Measurements from ENCODE around the gene R3HDM2.
A peak's percentile ranks its signal among the peaks of the same experiment; 100 is the strongest.

Gene R3HDM2

GRCh38 chr12:57430931-57431566 lies at the start of gene R3HDM2:
R3HDM2 (minus strand) TSS chr12:57431043; CDS start chr12:57310428, 120,615 bp downstream.
- Histone ChIP-seq H3K4me1 (ENCODE audit: insufficient read depth, low read length) (peaks cover 27% of the 10 kb centered on the region), H3K79me2 (ENCODE audit: insufficient read depth, low read length) (peaks cover 48% of the 10 kb centered on the region), H3K9me3 (ENCODE audit: insufficient read depth, low read length, severe bottlenecking) (no peaks in the 10 kb centered on the region), H3K27me3 (ENCODE audit: insufficient read depth, low read length, poor library complexity) (no peaks in the 10 kb centered on the region), H3K9ac (ENCODE audit: low read depth, low read length) (peak within 1 kb of the TSS; percentile 87), H3K4me3 (ENCODE audit: low read depth in 1 of 2, low read length in 2 of 2) (peak within 1 kb of the TSS; percentile 69 to 79), H3K27ac (ENCODE audit: low read length) (peak within 1 kb of the TSS; percentile 95), H2AFZ (ENCODE audit: low read depth, low read length) (peak within 1 kb of the TSS; percentile 90), H3K36me3 (ENCODE audit: insufficient read depth, low read length) (no peaks in the 10 kb centered on the region), H4K20me1 (ENCODE audit: insufficient read depth, low read length) (no peaks in the 10 kb centered on the region), H3K4me2 (ENCODE audit: insufficient read depth, low read length) (peak within 1 kb of the TSS; percentile 94)
- peak; percentile 94 for ATAC-seq (ENCODE audit: insufficient read depth, low read depth)
- DNase-seq: peak; percentile 96
- TF ChIP-seq EZH2 (IDR thresholded peaks at IDR 0.05; ENCODE audit: borderline replicate concordance, low read depth, low read length, severe bottlenecking): no peak

GRCh38 chr12:57479376-57480115 lies 48.7 kb upstream of the R3HDM2 start, which contains the start of gene ARHGAP9:
ARHGAP9 (minus strand) TSS chr12:57479866; CDS start chr12:57479406, 460 bp downstream.
- Histone ChIP-seq H3K4me3 (ENCODE audit: low read depth in 1 of 2, low read length in 2 of 2) (no peak within 1 kb of the TSS), H3K79me2 (ENCODE audit: insufficient read depth, low read length) (peaks cover 14% of the 10 kb centered on the region), H3K36me3 (ENCODE audit: insufficient read depth, low read length) (peaks cover 7% of the 10 kb centered on the region), H3K9me3 (ENCODE audit: insufficient read depth, low read length, severe bottlenecking) (no peaks in the 10 kb centered on the region), H2AFZ (ENCODE audit: low read depth, low read length) (no peak within 1 kb of the TSS), H3K4me1 (ENCODE audit: insufficient read depth, low read length) (peaks cover 31% of the 10 kb centered on the region), H3K4me2 (ENCODE audit: insufficient read depth, low read length) (no peak within 1 kb of the TSS), H3K27ac (ENCODE audit: low read length) (peak within 1 kb of the TSS; percentile 91), H4K20me1 (ENCODE audit: insufficient read depth, low read length) (no peaks in the 10 kb centered on the region), H3K27me3 (ENCODE audit: insufficient read depth, low read length, poor library complexity) (no peaks in the 10 kb centered on the region), H3K9ac (ENCODE audit: low read depth, low read length) (no peak within 1 kb of the TSS)
- no peak for DNase-seq
- TF ChIP-seq EZH2 (IDR thresholded peaks at IDR 0.05; ENCODE audit: borderline replicate concordance, low read depth, low read length, severe bottlenecking) (no peak), CTCF (IDR thresholded peaks at IDR 0.05; ENCODE audit: borderline replicate concordance, extremely low read depth, low read length, poor library complexity, severe bottlenecking) (no peak)
- no peak for ATAC-seq (ENCODE audit: insufficient read depth, low read depth)

- Histone ChIP-seq H3K36me3 (ENCODE audit: insufficient read depth, low read length) (peaks cover 10% of the 10 kb centered on the region), H3K4me2 (ENCODE audit: insufficient read depth, low read length) (no peak overlapping the region)
Measured at GRCh38 chr12:57479043-57479375, 48.2 kb upstream of the R3HDM2 start.

More at GRCh38 chr12:57479043-57479375, 48.2 kb upstream of the R3HDM2 start:
- Histone ChIP-seq H3K4me1 (ENCODE audit: insufficient read depth, low read length) (peaks cover 31% of the 10 kb centered on the region), H3K27me3 (ENCODE audit: insufficient read depth, low read length, poor library complexity) (no peaks in the 10 kb centered on the region), H3K4me3 (ENCODE audit: low read depth in 1 of 2, low read length in 2 of 2) (no peak overlapping the region), H3K9ac (ENCODE audit: low read depth, low read length) (no peak overlapping the region), H2AFZ (ENCODE audit: low read depth, low read length) (no peak overlapping the region), H3K79me2 (ENCODE audit: insufficient read depth, low read length) (peaks cover 14% of the 10 kb centered on the region), H3K9me3 (ENCODE audit: insufficient read depth, low read length, severe bottlenecking) (no peaks in the 10 kb centered on the region), H4K20me1 (ENCODE audit: insufficient read depth, low read length) (no peaks in the 10 kb centered on the region), H3K27ac (ENCODE audit: low read length) (peak overlapping the region; percentile 91; the same call in 1 of the 2 replicates)
- TF ChIP-seq EZH2 (IDR thresholded peaks at IDR 0.05; ENCODE audit: borderline replicate concordance, low read depth, low read length, severe bottlenecking) (no peak), CTCF (IDR thresholded peaks at IDR 0.05; ENCODE audit: borderline replicate concordance, extremely low read depth, low read length, poor library complexity, severe bottlenecking) (no peak)
- ATAC-seq (ENCODE audit: insufficient read depth, low read depth): no peak
- DNase-seq: no peak
